GM04504 (cell line): ENCODE measurements around the gene PLXNA4.

Experiments
- DNase-seq: peaks from one replicate; pipeline ENCODE4 v3.0.0-alpha.2; 2012; ENCODE audit warnings: low read depth

Gene PLXNA4

DNA sequence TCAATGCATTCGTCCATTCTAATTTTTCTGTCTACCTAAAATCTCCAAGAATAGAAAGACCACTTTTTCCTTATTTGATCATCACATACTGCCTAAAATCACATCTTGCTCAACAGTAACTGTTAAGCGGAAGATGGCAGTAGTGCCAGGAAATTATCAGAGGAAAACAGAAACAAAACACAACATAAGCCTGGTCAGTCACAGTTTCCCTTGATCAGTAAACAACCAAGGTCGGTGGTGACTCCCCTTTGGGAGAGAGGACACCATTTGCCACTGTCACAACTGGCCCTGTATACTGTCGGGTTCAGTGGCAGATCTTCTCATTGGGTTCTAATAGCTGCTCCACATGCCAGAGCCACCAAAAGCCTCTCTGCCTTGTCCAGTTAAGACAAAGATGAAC lies 106.6 kb downstream of the PLXNA4 start:
- no peak for DNase-seq

DNA sequence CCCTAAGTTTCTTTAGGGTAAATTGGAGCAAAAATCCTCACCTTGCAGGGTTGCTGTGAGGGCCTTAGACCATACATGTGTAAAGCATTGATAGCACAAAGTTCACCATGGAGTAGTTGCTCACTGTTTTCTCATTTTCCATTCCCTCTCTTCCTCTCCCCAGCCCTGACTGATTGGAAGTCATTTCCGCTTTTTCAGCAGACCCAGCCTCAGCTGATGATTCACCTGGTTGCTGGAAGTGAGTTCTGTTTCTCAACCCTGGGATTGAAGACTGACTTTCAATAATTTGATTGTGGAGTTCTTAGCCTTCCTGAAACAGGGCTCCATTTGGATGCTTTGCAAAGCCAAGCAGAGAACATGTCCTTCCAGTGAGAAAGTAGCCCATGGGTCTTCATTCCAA lies 107.0 kb downstream of the PLXNA4 start:
- no peak for DNase-seq

- no peak for DNase-seq
These were observed 109.9 kb downstream of the PLXNA4 start for GRCh38 chr7:132466367-132466766.

DNA sequence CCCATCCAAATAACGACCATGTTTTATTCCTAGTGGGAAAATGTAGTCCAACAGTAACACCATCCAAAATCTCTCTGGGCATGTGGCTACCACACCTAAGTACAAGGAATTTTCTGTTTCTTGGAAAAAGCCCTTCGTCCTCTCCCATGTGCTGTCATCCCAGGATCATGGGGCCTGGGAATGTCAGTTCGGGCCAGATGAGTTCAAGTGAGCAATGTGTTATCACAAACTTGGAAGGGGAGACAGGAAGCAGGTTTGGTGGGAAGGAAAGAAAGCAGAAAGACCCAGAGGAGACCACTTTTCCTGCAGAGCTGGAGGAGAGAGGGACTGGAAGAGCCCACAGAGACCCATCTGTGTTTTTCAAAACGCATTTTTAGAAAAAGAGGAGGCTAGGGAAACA lies 110.8 kb downstream of the PLXNA4 start:
- DNase-seq: no peak

DNA sequence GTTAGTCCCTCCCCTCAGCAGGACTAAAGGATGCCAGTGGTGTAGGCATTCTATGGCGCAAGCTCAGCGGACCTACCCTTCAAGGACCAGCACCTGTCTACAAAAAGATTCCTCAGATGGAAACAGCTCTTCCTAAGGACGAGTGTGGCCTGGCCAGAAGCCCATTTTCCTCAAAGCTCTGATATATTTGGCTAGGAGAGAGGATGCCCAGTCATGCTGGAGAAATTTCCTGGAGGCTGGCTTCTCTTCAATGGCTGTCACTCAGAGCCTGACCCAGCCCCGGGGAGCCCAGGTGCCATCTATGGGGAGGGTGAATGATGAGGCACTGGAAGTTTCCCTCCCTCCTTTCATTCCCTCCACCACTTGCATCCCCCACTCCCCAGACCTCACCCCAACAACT lies 111.5 kb downstream of the PLXNA4 start:
- peak; percentile 5 for DNase-seq

DNA sequence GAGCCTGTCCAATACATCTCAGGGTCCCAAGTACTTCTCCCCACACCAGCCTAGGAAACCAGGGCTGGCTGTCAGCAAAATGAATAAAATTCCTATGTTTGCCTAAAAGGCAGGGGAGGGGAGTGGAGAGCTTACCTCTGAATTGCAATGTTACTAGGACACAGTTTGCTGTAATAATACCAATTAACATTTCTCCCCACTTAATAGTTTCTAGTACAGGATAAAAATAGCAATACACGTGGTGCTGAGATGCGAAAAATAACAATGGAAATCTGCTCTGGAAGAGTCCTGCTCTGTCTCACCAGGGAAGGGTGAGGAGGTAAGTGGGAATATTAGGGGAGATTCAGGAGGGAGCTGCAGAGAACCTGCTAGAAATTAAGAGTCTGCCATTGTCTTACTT lies 112.3 kb downstream of the PLXNA4 start:
- no peak for DNase-seq

DNA sequence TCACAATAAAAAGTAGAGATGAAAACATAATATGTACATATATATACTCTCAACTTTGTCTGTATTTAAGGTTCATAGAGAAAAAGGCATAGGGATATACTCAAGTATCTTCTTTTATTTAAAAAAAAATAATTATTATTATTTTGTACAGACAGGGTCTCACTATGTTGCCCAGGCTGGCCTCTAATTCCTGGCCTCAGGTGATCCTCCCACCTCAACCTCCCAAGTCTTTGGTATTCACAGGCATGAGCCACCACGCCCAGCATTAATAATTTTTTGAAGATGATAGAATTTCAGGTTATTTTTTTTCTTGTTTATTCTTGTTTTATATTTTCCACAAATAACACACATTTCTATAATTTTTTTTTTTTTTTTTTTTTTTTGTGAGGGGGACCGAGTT lies 113.8 kb downstream of the PLXNA4 start:
- DNase-seq: no peak

- DNase-seq: no peak
These were observed 115.2 kb downstream of the PLXNA4 start for GRCh38 chr7:132461032-132461592.

DNA sequence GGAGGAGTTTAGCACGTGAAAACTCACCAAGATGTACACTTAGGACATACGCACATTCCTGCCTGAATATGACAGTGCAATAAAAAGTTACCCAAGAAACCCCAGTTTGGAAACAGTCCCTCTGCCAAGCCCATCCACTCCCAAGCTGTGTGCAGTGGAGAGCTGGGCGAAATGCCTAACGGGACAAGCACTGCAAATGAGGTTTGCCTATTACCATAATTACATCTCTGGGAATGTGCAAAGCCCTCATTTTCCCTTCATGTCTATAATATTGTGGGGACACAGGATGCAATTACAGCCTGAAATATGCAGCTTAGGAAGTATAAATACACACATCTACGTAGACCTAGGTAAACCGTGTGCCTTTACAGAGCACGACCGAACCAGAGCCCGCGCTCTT lies 117.5 kb downstream of the PLXNA4 start:
- no peak for DNase-seq

DNA sequence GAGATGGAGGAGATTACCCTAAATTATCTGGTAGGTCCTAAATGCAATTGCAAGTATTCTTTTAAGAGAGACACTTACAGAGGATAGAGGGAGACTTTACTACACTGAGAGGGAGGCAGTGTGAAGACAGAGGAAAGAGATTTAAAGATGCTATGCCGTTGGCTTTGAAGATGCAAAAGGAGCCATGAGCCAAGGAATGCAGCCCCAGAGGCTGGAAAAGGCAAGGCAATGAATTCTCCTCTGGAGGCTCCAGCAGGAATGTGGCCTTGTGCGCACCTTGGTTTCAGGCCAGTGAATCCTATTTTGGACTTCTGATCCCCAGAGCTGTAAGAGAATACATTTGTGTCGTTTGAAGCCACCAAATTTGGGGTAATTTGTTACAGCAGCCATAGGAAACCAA lies 118.6 kb downstream of the PLXNA4 start:
- DNase-seq: no peak

DNA sequence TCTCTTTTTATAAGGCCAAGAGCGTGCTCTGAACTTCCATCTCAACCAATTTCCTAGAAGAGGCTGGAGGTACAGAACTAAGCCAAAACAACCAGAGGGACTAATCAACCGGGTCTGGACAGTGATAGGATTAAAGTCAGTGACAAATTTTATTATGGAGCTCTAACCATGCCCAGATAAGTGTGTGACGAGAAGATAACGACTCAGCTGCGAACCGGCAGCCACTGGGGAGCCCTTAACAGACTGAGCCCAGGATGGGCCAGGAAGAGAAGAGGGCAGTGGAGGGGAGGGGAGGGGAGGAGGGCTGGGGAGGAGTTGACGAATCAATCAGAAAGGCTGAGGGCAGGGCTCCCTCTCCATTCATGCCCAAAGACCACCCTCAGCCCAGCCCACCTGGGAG lies 119.9 kb downstream of the PLXNA4 start:
- no peak for DNase-seq

- no peak for DNase-seq
These were observed 120.9 kb downstream of the PLXNA4 start for GRCh38 chr7:132455378-132455777.

- DNase-seq: no peak
These were observed 122.4 kb downstream of the PLXNA4 start for GRCh38 chr7:132453826-132454225.

DNA sequence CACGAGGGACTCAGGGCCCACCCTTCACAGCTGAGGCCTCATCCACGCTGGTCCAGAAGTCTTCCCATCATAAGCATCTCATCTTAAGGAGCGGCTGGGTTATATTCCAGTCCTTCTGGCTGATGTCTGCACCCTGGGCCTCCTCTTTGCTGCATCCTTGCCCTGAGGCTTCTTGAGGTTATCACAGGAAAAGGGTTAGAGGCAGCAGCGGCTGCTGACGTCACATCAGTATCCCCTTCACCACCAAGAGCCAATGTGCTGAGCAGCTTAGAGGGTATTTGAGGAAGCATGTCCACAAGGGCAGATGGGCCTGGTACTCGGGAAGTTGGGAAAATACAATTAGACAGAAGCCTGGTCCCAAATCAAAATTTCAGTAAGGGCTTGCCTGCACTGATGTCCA lies 125.1 kb downstream of the PLXNA4 start:
- no peak for DNase-seq

GRCh38 chr7:132450696-132451095 lies 125.6 kb downstream of the PLXNA4 start:
- DNase-seq: no peak

DNA sequence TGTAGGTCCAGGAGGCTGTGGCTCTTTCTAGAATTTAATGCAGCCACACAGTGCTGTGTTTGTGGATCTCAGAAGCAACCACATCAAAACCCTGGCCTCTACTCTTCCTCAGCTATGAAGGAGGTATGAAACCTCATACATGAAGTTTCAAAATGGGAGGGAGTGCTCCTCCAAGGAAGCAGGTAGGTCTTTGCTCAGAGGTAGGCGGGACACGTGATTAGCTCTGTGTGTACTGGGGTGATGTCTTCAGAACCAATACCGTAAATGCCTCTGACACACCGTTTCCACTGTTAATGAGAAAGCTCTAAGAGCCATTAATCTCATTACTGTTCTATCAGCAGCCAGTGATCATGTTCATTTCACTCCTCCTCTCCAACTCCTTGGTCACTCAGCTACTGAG lies 126.1 kb downstream of the PLXNA4 start:
- no peak for DNase-seq

DNA sequence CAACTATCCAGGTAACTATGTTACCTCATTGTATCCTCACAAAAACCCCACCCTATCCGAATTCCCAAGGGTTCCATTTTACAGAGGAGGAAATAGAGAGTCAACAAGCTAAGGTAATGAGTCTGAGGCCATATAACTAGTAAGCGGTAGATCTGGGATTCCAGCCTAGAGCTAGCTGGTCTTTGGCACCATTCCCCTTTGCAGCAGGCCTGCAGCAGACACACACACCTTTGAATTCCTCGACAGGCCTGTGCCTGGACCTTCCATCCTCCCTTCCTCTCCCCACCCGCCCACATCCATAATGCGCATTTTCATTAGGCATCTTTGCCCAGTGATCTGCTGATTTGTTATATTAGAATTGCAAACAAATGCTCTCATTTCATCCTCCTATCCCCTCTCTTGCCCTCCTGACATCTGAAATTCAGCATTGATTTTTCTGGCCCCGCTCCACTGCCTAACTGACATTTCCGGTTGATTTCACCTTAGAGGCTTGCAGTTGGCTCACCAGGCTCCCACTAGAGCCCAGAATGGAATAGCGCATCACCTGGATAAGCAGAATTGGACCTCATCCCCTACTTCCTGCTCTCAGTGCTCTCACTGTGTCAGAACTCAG lies 129.5 kb downstream of the PLXNA4 start:
- no peak for DNase-seq

- DNase-seq: no peak
These were observed 130.0 kb downstream of the PLXNA4 start for GRCh38 chr7:132446260-132446659.

GRCh38 chr7:132443761-132444520 lies 132.3 kb downstream of the PLXNA4 start:
- DNase-seq: no peak

DNA sequence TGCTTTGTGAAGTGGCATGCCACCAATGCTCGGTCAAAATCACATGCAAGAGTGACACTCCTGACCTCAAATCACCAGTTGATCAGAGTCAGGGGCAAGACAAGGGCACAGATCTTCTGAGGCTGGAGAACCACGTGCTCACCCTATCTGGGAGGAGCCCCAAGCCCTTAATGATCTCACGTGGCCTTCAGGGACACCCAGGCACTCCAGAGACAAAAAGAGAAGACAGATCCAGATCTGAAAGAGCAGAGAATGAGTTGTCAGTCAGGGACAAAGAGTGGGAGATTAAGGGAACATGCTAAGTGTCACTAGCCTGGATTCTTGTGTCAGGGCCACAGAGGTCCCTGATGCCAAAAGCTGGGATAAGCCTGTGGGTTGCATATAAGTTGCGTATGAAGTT lies 134.3 kb downstream of the PLXNA4 start:
- DNase-seq: no peak

DNA sequence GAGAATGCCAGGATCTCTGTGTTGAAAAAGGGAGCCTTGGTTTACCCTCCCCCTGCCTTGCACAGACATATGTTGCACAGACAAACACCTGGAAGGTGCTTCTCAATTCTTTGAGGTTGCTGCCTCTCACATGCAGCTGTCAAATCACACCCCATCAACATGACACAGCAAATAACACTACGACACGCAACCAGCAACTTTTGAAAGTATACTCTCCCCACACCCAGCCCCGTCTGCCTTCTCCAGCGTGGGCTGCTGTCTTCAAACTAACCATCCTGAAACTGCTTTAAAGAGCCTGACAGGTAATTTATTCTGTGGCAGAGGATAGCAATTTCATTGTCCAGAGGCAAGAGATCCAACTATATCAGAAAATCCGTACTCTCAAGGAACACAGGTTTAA lies 136.1 kb downstream of the PLXNA4 start:
- no peak for DNase-seq

DNA sequence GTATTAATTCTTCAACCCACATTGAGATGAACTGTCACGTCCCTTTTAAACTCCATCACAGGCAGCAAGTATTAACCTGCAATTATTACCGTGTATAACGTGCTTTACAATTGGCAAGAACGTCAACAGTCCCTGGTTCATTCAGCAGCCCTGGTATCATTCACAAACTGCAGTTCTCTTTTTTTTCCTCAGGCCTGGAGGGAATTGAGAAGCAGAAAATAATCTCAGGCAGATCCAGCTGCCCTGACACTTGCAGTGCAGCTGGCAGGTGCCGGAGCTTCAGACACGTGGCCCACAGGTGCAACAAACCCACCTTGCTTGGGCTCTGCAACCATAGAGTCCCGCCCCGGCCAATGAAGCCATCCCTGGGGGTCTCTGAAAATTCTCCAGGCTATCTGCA lies 137.3 kb downstream of the PLXNA4 start:
- DNase-seq: no peak

GRCh38 chr7:132437730-132438129 lies 138.5 kb downstream of the PLXNA4 start:
- no peak for DNase-seq

GRCh38 chr7:132436121-132436520 lies 140.1 kb downstream of the PLXNA4 start:
- DNase-seq: no peak
